ENCODE results near the gene ACTA2.

The ACTA2 gene

GRCh38 chr10:88889559-88890337, 62.8 kb downstream of the ACTA2 start:
- DNase-seq, result no peak

- DNase-seq, result no peak
Observed at GRCh38 chr10:88888810-88889445, 63.6 kb downstream of the ACTA2 start.

- DNase-seq, result no peak
Observed at GRCh38 chr10:88886557-88886956, 66.0 kb downstream of the ACTA2 start.
